ENCODE measurements around the gene DLGAP1.

- TF ChIP-seq CTCF (IDR thresholded peaks at IDR 0.05) (no peak), POLR2A (IDR thresholded peaks at IDR 0.05) (no peak)
Observed at GRCh38 chr18:3826021-3826420, 629.1 kb downstream of the DLGAP1 start.

Data from testis (tissue), 2 donors.